GM19372 (cell line): ENCODE results near the gene OBSL1.

Source experiments
- ATAC-seq: cut with Tn5 transposase; IDR thresholded peaks from one replicate; pipeline ENCODE4 v1.9.1; 2021; ENCODE audit warnings: mild to moderate bottlenecking, low read depth, moderate library complexity; ENCODE audit not compliant: unreplicated experiment

Gene OBSL1

DNA sequence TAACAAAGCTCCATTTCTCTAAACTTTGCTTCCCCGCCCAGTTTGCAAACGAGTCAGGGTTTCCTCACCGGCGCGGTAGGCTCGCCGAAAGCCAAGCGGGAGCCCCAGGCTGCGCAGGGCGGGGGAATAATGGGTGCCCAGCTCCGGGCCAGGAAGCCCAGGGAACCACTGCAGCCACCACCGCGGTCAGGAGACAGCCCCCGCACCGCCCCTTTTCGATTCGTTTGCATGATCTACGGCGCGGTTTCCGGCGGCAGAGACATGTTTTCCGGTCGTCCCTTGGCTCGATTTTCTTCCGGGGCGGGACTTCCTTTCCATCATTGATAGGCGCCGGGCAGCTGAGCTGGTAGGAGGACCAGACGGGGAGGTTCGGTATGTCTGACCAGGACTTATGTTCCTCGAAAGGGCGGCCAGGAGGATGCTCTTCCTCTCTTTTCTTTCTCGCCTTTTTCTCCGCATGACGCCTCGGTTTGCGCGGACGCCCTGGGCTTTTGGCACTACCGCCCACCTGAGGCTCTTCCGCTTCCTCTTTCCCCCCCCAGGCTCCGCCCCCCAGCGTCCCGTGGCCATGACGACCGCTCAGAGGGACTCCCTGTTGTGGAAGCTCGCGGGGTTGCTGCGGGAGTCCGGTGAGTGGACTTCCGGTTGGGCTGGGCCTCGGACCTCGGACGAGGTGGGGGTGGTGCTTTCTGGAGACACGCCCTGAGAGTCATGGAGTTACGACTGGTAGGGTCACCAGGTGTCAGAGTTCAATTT, 26.4 kb upstream of the OBSL1 start, which contains the start of gene STK11IP:
Gene STK11IP, plus strand, starts transcription at position 306 of the 756 bp plus-strand sequence. Its CDS starts 263 bp downstream, at position 569.
- peak; percentile 88 for ATAC-seq

DNA sequence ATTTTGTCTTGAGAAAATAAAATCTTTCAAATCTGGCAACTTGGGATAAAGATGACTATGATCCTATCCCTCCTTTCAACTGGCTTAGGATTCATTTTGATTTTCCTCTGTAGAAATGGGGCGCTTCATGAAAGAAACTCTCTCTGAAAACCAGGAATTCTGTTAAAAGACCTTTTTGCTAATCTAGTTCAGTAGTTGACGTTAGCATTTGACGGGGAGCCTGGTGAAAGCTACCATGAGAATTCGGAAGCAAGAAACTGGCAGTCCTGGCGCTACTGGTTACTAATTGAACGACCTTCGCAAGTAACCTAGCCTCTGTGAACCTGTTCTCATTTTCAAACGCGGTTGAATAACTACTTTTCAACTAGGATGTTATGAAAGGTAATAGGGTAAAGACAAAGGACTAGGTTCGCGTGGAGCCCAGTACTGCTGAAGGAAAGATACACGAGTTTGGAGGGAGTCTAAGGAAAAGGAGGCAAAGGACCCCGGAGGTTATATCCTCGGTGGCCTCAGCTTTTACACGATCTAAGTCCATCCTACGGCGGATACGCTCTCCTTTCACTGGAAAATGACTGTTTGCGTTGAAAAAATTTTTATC, 25.7 kb upstream of the OBSL1 start:
- peak; percentile 5 for ATAC-seq

DNA sequence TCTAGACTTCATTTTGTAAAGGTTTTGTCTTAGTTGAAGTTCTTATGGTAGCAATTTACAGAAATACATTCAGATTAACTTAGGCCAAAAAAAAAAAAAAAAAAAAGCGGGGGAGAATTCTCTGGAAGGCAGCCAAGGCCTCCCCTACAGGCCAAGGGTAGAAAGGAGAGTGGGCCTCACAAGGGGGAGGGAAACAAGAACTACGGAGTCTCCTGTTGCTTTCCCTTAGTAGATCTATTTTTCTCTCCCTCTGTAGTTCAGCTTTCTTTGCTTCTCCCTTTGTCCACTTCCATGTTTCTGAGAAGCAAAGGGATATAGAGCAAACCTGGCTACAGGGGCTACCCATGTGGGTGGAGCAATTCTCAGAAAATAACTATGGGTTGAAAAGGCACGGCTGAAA, 23.9 kb upstream of the OBSL1 start:
- no peak for ATAC-seq

DNA sequence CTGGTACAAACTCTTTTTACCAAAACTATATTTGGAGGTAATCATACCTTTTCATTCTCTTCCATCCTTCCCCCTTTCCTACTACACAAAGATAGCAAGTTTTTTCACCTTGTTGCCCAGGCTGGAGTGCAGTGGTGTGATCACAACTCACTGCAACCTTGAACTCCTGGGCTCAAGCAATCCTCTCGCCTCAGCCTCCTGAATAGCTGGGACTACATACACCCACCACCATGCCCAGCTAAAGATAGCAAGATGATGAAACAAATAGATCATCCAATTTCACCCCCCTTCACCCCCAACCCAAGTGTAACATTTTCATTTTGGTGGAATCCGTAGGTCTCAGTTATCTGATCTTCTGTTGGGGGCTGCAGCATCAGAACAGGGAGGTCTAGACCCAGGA, 21.8 kb upstream of the OBSL1 start:
- no peak for ATAC-seq

DNA sequence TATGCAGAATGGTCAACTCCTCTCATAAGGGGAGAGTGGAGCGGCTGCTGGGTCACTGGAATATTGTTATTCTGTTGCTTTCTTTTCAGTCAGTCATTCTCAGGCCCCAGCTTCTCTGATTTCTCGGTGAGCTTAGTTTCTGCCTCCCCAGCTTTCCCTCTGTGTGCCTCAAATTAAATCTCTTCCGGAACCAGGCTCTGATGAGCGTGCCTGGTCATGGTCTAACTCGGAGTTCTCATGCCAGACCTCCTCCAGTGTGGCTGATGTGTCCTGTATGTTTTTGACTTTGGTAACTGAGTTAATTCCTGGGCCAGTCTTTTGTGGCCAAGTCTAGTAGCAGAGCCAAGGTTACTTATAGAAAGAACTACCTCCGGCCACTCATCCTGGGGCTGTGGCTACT, 21.4 kb upstream of the OBSL1 start:
- no peak for ATAC-seq

DNA sequence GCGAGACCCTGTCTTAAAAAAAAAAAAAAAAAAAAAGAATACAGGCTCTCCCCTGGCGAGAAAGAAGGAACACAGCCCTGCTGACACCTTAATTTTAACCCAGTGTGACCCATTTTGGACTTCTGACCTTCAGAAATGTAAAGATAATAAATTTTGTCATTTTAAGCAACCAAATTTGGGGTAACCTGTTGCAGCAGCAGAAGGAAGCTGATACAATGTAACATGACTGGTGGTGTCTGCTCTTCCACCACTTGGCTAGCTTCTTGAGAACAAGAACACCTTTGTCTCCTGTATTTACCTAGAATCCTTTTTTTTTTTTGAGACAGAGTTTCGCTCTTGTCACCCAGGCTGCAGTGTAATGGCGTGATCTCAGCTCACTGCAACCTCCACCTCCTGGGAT, 19.8 kb upstream of the OBSL1 start:
- no peak for ATAC-seq

DNA sequence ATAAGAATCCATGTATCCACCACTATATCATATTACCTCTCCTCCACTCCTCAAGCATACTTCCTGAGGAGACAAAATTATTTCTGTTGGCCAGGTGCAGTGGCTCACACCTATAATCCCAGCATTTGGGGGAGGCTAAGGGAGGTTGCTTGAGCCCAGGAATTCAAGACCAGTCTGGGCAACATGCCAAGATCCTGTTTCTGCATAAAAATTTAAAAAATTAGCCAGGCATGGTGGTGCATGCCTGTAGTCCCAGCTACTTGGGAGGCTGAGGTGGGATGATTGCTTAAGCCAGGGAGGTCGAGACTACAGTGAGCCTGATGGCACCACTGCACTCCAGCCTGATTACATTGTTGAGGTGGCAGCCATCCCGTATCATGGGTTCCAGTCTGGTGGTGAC, 10.0 kb upstream of the OBSL1 start:
- no peak for ATAC-seq

DNA sequence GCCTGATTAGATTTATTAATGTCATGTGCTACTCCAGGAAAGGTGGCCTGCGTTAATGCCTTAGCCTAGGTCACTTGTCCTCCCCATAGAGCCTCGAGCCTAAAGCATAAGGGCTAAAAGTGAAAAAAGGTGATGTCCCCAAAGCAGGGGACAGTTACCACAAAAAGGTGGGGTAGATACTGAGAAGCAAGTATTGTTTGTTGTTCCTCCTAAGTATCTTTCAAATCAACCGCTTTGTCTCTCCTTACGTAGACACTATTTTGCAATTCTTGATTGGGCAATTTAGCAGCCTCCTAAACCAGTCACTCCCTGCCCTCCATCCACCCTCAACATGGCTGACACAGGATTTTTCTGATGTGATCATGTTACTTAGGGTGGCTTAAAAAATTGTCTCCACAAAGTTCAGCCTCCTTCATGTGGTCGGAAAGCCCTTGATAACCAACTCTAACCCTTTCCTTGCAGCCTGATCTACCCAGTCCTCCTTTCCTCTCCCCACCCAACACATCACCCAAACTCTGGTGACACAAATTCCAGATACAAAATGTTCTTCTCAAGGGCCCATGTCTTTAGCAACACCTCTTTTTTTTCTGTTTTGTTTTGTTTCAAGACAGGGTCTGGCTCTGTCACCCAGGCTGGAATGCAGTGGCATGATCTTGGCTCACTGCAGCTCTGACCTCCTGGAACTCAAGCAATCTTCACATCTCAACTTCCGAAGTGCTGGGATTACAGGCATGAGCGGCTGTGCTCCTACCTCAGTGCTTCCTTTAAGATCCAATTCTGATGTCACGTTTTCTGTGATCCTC, 7.7 kb upstream of the OBSL1 start:
- no peak for ATAC-seq

DNA sequence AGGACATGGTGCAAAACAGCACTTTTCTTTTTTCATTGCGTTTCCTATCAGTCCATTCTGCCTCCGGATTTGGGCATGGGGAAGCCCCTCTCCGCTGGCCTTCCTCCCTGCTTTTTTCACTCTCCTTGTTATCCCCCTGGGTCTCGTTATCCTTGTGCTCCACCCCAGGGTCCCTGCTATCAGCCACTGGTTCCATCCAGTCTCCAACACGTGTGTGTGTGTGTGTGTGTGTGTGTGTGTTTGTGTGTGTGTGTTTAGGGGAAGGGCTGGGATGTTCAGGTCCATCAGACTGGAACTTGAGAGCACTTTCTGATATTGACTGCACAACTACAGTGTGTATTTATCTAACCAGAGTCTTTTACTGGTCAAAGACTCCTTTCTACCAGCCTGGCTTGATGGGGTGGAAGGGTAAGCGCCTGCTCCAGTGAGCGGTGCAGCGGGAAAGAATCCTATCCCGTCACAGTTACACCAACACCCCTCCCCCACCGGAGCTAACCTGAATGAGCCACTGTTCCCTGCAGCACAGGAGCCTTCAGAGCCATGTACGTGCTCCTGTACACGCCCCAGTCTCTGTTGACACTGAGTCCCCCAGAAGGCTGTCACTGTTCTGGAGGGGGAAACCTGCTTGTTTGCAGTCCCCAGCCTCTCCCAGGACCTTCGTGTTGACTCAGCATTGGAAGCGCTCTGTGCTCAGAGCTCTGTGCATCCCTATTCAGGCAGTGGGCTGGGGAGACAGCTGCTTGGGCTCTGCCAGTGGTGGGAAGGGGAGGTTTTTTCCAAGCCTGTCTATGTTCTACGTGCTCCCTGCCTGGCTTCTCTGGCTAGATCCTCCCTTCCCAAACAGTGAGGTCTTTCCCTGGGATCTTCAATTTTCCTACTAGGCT, 5.4 kb upstream of the OBSL1 start:
- no peak for ATAC-seq

DNA sequence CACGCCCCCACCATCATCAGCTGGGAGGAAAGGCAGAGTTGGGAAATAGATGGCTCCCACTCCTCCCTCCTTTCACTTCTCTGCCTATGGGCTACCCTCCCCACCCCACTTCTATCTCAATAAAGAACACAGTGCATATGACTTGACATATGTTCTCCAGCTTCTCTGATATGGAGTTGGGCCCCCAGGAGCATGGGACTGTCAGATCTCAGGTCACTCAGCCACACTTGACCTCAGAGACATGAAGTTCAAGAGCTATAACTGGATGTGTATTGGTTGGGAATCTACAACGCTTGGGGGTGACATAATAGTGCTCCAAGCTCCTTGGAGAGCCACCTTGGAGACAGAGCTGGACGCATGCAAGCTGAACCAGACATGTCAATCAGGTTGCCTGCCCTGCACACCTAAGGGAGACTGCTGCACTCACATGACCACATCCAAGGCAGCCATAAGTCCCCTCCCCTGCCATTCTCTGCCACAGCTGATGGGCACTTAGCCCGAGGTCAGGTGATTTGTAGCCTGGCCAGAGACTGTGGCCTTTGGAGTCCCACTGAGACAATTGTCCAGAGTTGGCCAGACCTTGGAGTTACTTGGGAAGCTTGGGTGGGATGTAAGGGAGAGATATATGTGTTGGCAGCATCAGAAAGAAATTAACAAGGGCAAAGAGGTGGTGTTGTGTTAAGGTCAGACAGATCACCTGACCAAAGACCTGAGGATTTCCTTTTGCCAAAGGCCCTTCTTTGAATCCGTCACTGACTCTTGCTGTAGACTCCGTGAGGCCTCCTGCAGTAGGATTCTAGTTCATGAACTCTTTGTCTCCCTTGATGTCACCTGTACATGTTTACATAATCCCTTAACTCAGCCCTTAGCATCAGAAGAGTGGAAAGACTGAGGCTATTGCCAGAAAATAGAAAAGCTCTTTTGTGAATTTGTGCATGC, 4.5 kb upstream of the OBSL1 start:
- ATAC-seq = no peak

DNA sequence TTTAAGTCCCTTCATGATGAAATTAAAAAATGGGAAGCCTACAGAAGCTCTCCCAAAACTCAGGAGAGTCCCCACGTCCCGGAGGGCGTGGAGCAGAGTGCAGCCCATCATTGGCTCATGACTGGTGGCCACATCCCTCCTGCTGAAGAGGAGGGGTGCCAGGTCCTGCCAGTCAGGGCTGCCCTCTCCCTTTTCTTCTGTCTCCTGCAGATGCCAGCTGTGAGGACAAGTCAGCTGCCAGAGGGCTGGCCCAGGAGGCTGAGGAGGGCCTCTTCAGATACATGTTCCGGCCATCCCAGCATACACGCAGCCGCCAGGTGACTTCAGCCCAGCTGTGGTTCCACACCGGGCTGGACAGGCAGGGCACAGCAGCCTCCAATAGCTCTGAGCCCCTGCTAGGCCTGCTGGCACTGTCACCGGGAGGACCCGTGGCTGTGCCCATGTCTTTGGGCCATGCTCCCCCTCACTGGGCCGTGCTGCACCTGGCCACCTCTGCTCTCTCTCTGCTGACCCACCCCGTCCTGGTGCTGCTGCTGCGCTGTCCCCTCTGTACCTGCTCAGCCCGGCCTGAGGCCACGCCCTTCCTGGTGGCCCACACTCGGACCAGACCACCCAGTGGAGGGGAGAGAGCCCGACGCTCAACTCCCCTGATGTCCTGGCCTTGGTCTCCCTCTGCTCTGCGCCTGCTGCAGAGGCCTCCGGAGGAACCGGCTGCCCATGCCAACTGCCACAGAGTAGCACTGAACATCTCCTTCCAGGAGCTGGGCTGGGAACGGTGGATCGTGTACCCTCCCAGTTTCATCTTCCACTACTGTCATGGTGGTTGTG, 3.4 kb upstream of the OBSL1 start:
- ATAC-seq = no peak

DNA sequence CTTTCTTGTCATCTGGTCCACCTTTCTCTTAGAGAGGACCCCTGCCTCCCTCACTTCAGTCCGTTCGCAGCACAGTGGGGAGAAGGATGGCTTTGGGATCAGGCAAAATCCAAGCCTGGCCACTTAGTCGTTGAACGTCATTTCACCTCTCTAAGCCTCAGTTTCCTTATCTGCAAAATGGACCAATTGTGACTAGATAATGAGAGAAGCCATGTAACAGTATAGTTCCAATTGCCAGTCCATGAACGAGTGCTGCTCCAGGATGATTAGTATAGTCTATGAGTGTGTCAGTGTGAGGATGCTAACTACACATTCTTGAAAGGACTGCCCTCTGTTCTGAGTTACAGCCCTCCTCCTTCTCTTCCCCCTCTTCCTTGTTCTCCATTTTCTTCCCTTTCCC, 1.8 kb upstream of the OBSL1 start:
- no peak for ATAC-seq

DNA sequence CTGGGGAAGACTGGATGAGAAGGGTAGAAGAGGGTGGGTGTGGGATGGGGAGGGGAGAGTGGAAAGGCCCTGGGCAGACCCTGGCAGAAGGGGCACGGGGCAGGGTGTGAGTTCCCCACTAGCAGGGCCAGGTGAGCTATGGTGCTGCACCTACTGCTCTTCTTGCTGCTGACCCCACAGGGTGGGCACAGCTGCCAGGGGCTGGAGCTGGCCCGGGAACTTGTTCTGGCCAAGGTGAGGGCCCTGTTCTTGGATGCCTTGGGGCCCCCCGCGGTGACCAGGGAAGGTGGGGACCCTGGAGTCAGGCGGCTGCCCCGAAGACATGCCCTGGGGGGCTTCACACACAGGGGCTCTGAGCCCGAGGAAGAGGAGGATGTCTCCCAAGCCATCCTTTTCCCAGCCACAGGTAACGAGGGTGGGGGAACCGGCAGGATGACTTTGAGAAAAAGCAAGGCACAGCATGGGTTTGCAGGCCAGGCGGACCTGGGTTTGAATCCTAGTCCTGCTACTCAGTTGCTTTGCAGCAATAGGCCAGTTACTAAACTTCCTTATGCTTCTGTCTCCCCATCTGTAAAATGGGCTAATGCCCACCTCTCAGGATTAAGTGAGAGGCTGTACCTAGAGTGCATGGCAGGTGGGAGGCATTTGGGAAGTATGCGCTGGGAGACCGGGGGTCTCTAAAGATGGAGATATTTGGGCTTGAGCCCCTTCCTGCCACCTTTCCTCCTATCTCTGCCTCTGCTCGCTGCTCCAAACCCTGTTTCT, 1.1 kb upstream of the OBSL1 start, which contains the start of gene INHA:
Gene INHA, plus strand, starts transcription at position 74 of the 765 bp plus-strand sequence. Its CDS starts 65 bp downstream, at position 139.
- no peak for ATAC-seq

DNA sequence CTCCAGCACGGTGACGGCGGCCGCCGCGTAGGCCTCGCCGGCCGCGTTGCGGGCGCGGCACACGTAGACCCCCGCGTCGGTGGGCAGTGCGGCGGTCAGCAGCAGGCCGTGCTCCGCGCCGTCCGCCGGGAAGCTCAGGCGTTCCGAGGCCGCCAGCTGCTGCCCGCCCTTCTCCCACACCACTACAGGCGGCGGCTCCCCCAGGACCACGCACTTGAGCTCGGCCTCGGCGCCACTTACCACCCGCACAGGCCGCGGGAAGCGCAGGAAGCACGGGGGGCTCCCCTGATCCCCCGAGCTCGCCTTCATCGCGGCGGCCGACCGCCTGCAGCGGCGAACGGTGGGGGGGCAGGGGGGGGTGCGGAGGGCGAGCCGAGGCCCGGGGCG, 422 bp downstream of the OBSL1 start:
- no peak for ATAC-seq

DNA sequence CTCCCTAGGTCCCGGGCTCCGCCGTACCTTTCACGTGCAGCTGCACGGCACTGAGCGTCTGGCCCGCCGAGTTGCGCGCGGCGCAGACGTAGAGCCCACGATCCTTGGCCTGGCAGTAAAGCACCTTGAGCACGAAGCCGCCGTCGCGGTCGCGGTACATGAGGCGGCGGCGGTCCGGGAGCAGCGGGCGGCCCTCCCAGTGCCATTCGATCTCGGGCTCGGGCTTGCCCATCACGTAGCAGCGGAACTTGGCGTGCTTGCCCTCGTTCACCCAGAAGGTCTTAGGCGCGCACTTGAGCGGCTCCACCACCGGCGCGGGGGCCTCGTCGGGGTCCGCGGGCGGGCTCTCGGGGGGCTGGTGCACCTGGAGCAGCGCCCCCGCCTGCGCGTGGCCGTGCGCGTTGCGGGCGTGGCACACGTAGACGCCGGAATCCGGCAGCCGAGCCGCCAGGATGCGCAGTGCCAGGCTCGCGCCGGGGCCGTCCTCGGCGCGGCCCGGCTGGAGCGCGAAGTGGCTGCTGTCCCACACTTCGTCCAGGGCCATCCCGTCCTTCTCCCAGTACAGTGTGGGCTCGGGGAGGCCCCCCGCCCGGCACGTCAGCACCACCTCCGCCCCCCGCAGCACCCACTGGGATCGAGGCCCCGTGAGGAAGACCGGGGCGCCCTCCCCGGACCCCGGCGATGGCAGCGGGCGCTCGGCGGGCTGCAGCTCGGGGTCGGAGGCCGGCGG, 980 bp downstream of the OBSL1 start:
- ATAC-seq = no peak

DNA sequence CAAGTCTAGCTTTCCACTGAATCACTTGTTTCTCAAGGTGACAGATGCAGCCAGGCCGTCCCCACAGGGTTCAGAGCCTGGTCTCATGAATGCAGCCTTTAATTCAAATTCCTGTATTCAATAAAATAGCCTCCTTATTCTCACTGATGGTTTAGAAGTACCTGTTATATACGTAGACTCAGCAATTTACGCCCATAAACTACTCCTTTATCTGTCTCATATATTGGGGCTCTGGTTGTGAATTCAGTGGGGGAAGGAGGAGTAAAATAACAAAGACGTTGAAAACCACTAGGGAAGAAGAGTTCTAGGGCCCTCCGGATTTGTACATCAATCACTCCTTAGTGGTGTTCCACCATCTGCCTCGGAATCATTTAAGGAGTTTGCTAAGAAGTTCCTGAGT, 1.7 kb downstream of the OBSL1 start:
- ATAC-seq = no peak

DNA sequence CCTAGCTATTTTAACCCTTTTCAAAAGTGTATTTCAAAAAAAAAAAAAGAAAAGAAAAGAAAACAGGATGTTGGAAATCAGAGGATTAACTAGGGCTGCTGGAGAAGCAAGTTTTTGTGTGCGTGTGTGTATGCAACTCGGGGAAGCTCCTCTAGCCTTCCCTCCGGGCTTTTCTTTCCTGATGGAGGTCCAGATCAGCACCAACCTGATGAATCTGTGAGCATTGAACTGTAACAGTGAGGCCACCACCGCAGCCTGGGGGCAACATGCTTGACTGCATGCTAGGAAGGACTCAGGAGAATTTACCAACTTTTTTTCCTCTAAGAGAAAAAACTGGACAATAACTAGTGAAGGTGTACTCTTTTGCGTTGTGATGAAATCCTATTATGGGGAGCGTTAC, 2.3 kb downstream of the OBSL1 start:
- ATAC-seq = no peak
